Karpas-422 (cell line): ENCODE results near the gene GNL3. TPM values are rescaled to one million over a fixed set of nuclear protein-coding genes. Genes with fewer than 3 reads are reported as not detected.

ENCODE experiments used
- DNase-seq: peaks from one replicate; pipeline ENCODE4 v3.0.0-alpha.2; 2015
- H2AFZ ChIP-seq: fragments of 200-600 bp; sonication (generic); 2 replicates; pipeline ENCODE4 v1.6.1; 2014; ENCODE audit warnings: antibody characterized with exemption, low read length, mixed read lengths
- H3K27ac ChIP-seq: fragments of 200-600 bp; sonication (generic); 2 replicates; pipeline ENCODE4 v1.5.1; 2014; ENCODE audit warnings: mild to moderate bottlenecking, low read length, moderate library complexity
- H3K27me3 ChIP-seq: fragments of 200-600 bp; sonication (generic); 2 replicates; pipeline ENCODE4 v1.6.1; 2014; ENCODE audit warnings: low read length, mixed read lengths
- H3K36me3 ChIP-seq: fragments of 200-600 bp; sonication (generic); 2 replicates; pipeline ENCODE4 v1.6.1; 2014; ENCODE audit warnings: low read length, mixed read lengths; ENCODE audit not compliant: insufficient read depth
- H3K4me1 ChIP-seq: fragments of 200-600 bp; sonication (generic); 2 replicates; pipeline ENCODE4 v1.6.1; 2014; ENCODE audit warnings: mild to moderate bottlenecking, low read length, mixed read lengths
- H3K4me2 ChIP-seq: fragments of 200-600 bp; sonication (generic); 2 replicates; pipeline ENCODE4 v1.6.1; 2014; ENCODE audit warnings: low read length, low read depth, mild to moderate bottlenecking; ENCODE audit not compliant: poor library complexity, severe bottlenecking
- H3K4me3 ChIP-seq: fragments of 200-600 bp; sonication (generic); 2 replicates; pipeline ENCODE4 v1.5.1; 2014; ENCODE audit warnings: mild to moderate bottlenecking, antibody characterized with exemption, low read length, mixed read lengths
- H3K79me2 ChIP-seq: fragments of 200-600 bp; sonication (generic); 2 replicates; pipeline ENCODE4 v1.6.1; 2014; ENCODE audit warnings: mild to moderate bottlenecking, low read length, mixed read lengths
- H3K9ac ChIP-seq: fragments of 200-600 bp; sonication (generic); 2 replicates; pipeline ENCODE4 v1.6.0; 2014; ENCODE audit warnings: low read length
- H3K9me2 ChIP-seq: fragments of 200-600 bp; sonication (generic), shearing (Covaris generic); replicated peaks from 2 replicates; pipeline ENCODE4 v1.6.0; 2014; ENCODE audit warnings: mild to moderate bottlenecking, low read length, moderate library complexity; ENCODE audit not compliant: insufficient read depth
- H3K9me3 ChIP-seq: fragments of 300-700, 200-600 bp; sonication (generic); 2 replicates; pipeline ENCODE4 v1.6.1; 2014; ENCODE audit warnings: low read length, mixed read lengths
- H4K20me1 ChIP-seq: fragments of 200-600 bp; sonication (generic); 2 replicates; pipeline ENCODE4 v1.6.1; 2014; ENCODE audit warnings: mild to moderate bottlenecking, antibody characterized with exemption, low read length, low read depth; ENCODE audit not compliant: insufficient read depth
- total RNA-seq: library from RNA; depleted of rRNA; stranded (reverse); fragments of >200 nt; shearing (Covaris generic); gene quantifications from 2 replicates; pipeline ENCODE4 v1.2.3, GENCODE V29; 2014; ENCODE audit warnings: low replicate concordance

GNL3 gene
- total RNA-seq, 1 experiment from 2014 or later, result 96.9 TPM

- no peaks in the 10 kb centered on the region for H4K20me1 ChIP-seq
- no peak overlapping the region for H3K27ac ChIP-seq
- no peak for DNase-seq
- H3K4me2 ChIP-seq, result no peak overlapping the region
- no peak overlapping the region for H3K4me3 ChIP-seq
- H3K9me2 ChIP-seq, result no peaks in the 10 kb centered on the region
- H3K36me3 ChIP-seq, result peaks cover 35% of the 10 kb centered on the region
- H3K4me1 ChIP-seq, result peaks cover 26% of the 10 kb centered on the region
- peaks cover 85% of the 10 kb centered on the region for H3K79me2 ChIP-seq
- H3K9ac ChIP-seq, result no peak overlapping the region
- H3K9me3 ChIP-seq, result no peaks in the 10 kb centered on the region
- no peaks in the 10 kb centered on the region for H3K27me3 ChIP-seq
- H2AFZ ChIP-seq, result no peak overlapping the region
These were observed 3.8 kb upstream of the GNL3 start for GRCh38 chr3:52682016-52682415.

GRCh38 chr3:52683611-52684010 lies 2.2 kb upstream of the GNL3 start:
- peaks cover 42% of the 10 kb centered on the region for H3K4me1 ChIP-seq
- H3K9me2 ChIP-seq, result no peaks in the 10 kb centered on the region
- 0 out of 2 replicates have a peak overlapping the region, but pooled peaks have one; percentile 84 for H3K9ac ChIP-seq
- peaks cover 41% of the 10 kb centered on the region for H3K36me3 ChIP-seq
- H3K27ac ChIP-seq, result no peak overlapping the region
- DNase-seq, result no peak
- H4K20me1 ChIP-seq, result no peaks in the 10 kb centered on the region
- peaks cover 94% of the 10 kb centered on the region for H3K79me2 ChIP-seq
- H3K27me3 ChIP-seq, result no peaks in the 10 kb centered on the region
- no peak overlapping the region for H3K4me3 ChIP-seq
- no peaks in the 10 kb centered on the region for H3K9me3 ChIP-seq
- H2AFZ ChIP-seq, result no peak overlapping the region
- H3K4me2 ChIP-seq, result peak overlapping the region; percentile 91

GRCh38 chr3:52684184-52684583 lies 1.6 kb upstream of the GNL3 start:
- Histone ChIP-seq H3K4me3 (peak overlapping the region; percentile 88), H3K27me3 (no peaks in the 10 kb centered on the region), H3K27ac (no peak overlapping the region), H3K9me2 (no peaks in the 10 kb centered on the region), H3K4me2 (peak overlapping the region; percentile 91), H3K9me3 (no peaks in the 10 kb centered on the region), H4K20me1 (no peaks in the 10 kb centered on the region), H3K4me1 (peaks cover 44% of the 10 kb centered on the region), H2AFZ (no peak overlapping the region), H3K79me2 (peaks cover 96% of the 10 kb centered on the region), H3K36me3 (peaks cover 41% of the 10 kb centered on the region), H3K9ac (peak overlapping the region; percentile 84)
- no peak for DNase-seq

- Histone ChIP-seq H4K20me1 (no peaks in the 10 kb centered on the region), H3K27ac (peak overlapping the region; percentile 79), H3K9me2 (no peaks in the 10 kb centered on the region), H3K9me3 (no peaks in the 10 kb centered on the region), H3K79me2 (peaks cover 89% of the 10 kb centered on the region), H3K4me2 (peak overlapping the region; percentile 91), H2AFZ (no peak overlapping the region), H3K27me3 (no peaks in the 10 kb centered on the region), H3K4me1 (peaks cover 44% of the 10 kb centered on the region), H3K9ac (peak overlapping the region; percentile 84), H3K36me3 (peaks cover 43% of the 10 kb centered on the region), H3K4me3 (peak overlapping the region; percentile 88)
- peak; percentile 92 for DNase-seq
These were observed 535 bp upstream of the GNL3 start for GRCh38 chr3:52685285-52685708.

- H3K4me1 ChIP-seq, result peaks cover 34% of the 10 kb centered on the region
- H3K4me3 ChIP-seq, result no peak overlapping the region
- H3K9me2 ChIP-seq, result no peaks in the 10 kb centered on the region
- H3K27me3 ChIP-seq, result no peaks in the 10 kb centered on the region
- peaks cover 69% of the 10 kb centered on the region for H3K79me2 ChIP-seq
- no peak overlapping the region for H3K27ac ChIP-seq
- H3K9ac ChIP-seq, result peak overlapping the region; percentile 13; the same call in 1 of the 2 replicates
- peaks cover 67% of the 10 kb centered on the region for H3K36me3 ChIP-seq
- no peak overlapping the region for H2AFZ ChIP-seq
- H4K20me1 ChIP-seq, result no peaks in the 10 kb centered on the region
- H3K4me2 ChIP-seq, result no peak overlapping the region
- no peak for DNase-seq
- H3K9me3 ChIP-seq, result no peaks in the 10 kb centered on the region
These were observed 2.4 kb downstream of the GNL3 start for GRCh38 chr3:52688266-52688665.

GRCh38 chr3:52689151-52689550 lies 3.3 kb downstream of the GNL3 start:
- H3K27ac ChIP-seq, result no peak overlapping the region
- no peak overlapping the region for H3K4me2 ChIP-seq

GRCh38 chr3:52690560-52690959 lies 4.7 kb downstream of the GNL3 start:
- Histone ChIP-seq H3K36me3 (peaks cover 88% of the 10 kb centered on the region), H3K79me2 (peaks cover 48% of the 10 kb centered on the region), H3K27ac (no peak overlapping the region), H2AFZ (no peak overlapping the region), H3K27me3 (no peaks in the 10 kb centered on the region), H4K20me1 (no peaks in the 10 kb centered on the region), H3K4me3 (no peak overlapping the region), H3K9ac (no peak overlapping the region), H3K9me3 (no peaks in the 10 kb centered on the region), H3K4me1 (peaks cover 21% of the 10 kb centered on the region), H3K4me2 (no peak overlapping the region), H3K9me2 (no peaks in the 10 kb centered on the region)
- DNase-seq, result no peak

More at GRCh38 chr3:52689151-52689550, 3.3 kb downstream of the GNL3 start:
- Histone ChIP-seq H3K27me3 (no peaks in the 10 kb centered on the region), H4K20me1 (no peaks in the 10 kb centered on the region), H3K9me3 (no peaks in the 10 kb centered on the region), H2AFZ (no peak overlapping the region), H3K9ac (no peak overlapping the region), H3K36me3 (peaks cover 75% of the 10 kb centered on the region), H3K79me2 (peaks cover 60% of the 10 kb centered on the region), H3K4me1 (peaks cover 28% of the 10 kb centered on the region), H3K4me3 (no peak overlapping the region), H3K9me2 (no peaks in the 10 kb centered on the region)
- no peak for DNase-seq

- H2AFZ ChIP-seq, result no peak overlapping the region
- peaks cover 82% of the 10 kb centered on the region for H3K36me3 ChIP-seq
- H3K4me1 ChIP-seq, result peaks cover 7% of the 10 kb centered on the region; the same call in 1 of the 2 replicates
- H3K27ac ChIP-seq, result no peak overlapping the region
- no peaks in the 10 kb centered on the region for H3K9me2 ChIP-seq
- no peaks in the 10 kb centered on the region for H3K27me3 ChIP-seq
- no peaks in the 10 kb centered on the region for H3K9me3 ChIP-seq
- no peaks in the 10 kb centered on the region for H4K20me1 ChIP-seq
- peaks cover 25% of the 10 kb centered on the region for H3K79me2 ChIP-seq
- H3K4me2 ChIP-seq, result no peak overlapping the region
- no peak overlapping the region for H3K9ac ChIP-seq
- H3K4me3 ChIP-seq, result no peak overlapping the region
- DNase-seq, result no peak
These were observed 7.2 kb downstream of the GNL3 start for GRCh38 chr3:52693071-52693470.
